ENCODE results near the gene UNKL.

- TF ChIP-seq CTCF (IDR thresholded peaks at IDR 0.05 in 8 of 11, conservative IDR thresholded peaks at IDR 0.05 in 3 of 11) (peak in 7 of 11 experiments; percentile 12 to 56 (median 46)), POLR2A (IDR thresholded peaks at IDR 0.05) (no peak), POLR2AphosphoS5 (IDR thresholded peaks at IDR 0.05) (no peak)
These were observed 76.3 kb downstream of the UNKL start for GRCh38 chr16:1338119-1338730.
